ENCODE results near the gene TMEM167B.
A peak's percentile ranks its signal among the peaks of the same experiment; 100 is the strongest.
"Not testable (repeated sequence)": the region's sequence is repeated elsewhere in the genome, so short reads cannot be mapped to it uniquely, and the experiment has no call there.

TMEM167B gene

GRCh38 chr1:109138358-109138757 is 47.8 kb downstream of the TMEM167B start:
- TF ChIP-seq POLR2A (IDR thresholded peaks at IDR 0.05; ENCODE audit: low read length): no peak
- no peak for TF ChIP-seq GATA1 (IDR thresholded peaks at IDR 0.05; ENCODE audit: low read depth, low read length)

GRCh38 chr1:109140392-109140791 is 49.8 kb downstream of the TMEM167B start:
- DNase-seq: peak; percentile 23 to 79
- no peak for TF ChIP-seq POLR2A (IDR thresholded peaks at IDR 0.05; ENCODE audit: low read length)
- TF ChIP-seq GATA1 (IDR thresholded peaks at IDR 0.05; ENCODE audit: low read depth, low read length): no peak

More at GRCh38 chr1:109138358-109138757, 47.8 kb downstream of the TMEM167B start:
- no peak for DNase-seq

- TF ChIP-seq GATA1 (IDR thresholded peaks at IDR 0.05; ENCODE audit: low read depth, low read length): no peak
- no peak for TF ChIP-seq POLR2A (IDR thresholded peaks at IDR 0.05; ENCODE audit: low read length)
- no peak for DNase-seq
Measured at GRCh38 chr1:109142260-109142659, 51.7 kb downstream of the TMEM167B start.

- not testable (repeated sequence) for DNase-seq
Measured at GRCh38 chr1:109142725-109143124, 52.2 kb downstream of the TMEM167B start.

All from erythroblast (primary cell).